ENCODE results near the gene FLT3.
"Not testable (repeated sequence)": the region's sequence is repeated elsewhere in the genome, so short reads cannot be mapped to it uniquely, and the experiment has no call there.

FLT3 gene

GRCh38 chr13:28100150-28101121, at the start of gene FLT3:
TSS of gene FLT3 (minus strand) at chr13:28100576. CDS start at chr13:28100510, 66 bp downstream.
- peak; percentile 89 for DNase-seq

- no peak for DNase-seq
Measured at GRCh38 chr13:28147495-28147894, 47.1 kb upstream of the FLT3 start.

GRCh38 chr13:28145049-28145448, 44.7 kb upstream of the FLT3 start:
- DNase-seq = no peak

- DNase-seq = not testable (repeated sequence)
Measured at GRCh38 chr13:28141542-28141941, 41.2 kb upstream of the FLT3 start.

- DNase-seq = no peak
Measured at GRCh38 chr13:28140433-28141125, 40.2 kb upstream of the FLT3 start.

GRCh38 chr13:28138756-28139470, 38.5 kb upstream of the FLT3 start:
- DNase-seq = peak; percentile 66

GRCh38 chr13:28138012-28138755, 37.8 kb upstream of the FLT3 start, which contains the start of gene PAN3:
TSS of gene PAN3 (plus strand) at chr13:28138545. CDS start at chr13:28138658, 113 bp downstream.
- peak; percentile 90 for DNase-seq

GRCh38 chr13:28137596-28137995, 37.2 kb upstream of the FLT3 start:
- no peak for DNase-seq

- DNase-seq = no peak
Measured at GRCh38 chr13:28136916-28137315, 36.5 kb upstream of the FLT3 start.

GRCh38 chr13:28131646-28132045, 31.3 kb upstream of the FLT3 start:
- DNase-seq = no peak

GRCh38 chr13:28129911-28130693, 29.7 kb upstream of the FLT3 start:
- no peak for DNase-seq

GRCh38 chr13:28128926-28129325, 28.6 kb upstream of the FLT3 start:
- no peak for DNase-seq

- DNase-seq = no peak
Measured at GRCh38 chr13:28128030-28128429, 27.7 kb upstream of the FLT3 start.

GRCh38 chr13:28121224-28121623, 20.8 kb upstream of the FLT3 start:
- DNase-seq = no peak

GRCh38 chr13:28120317-28120716, 19.9 kb upstream of the FLT3 start:
- no peak for DNase-seq

- DNase-seq = no peak
Measured at GRCh38 chr13:28117689-28118377, 17.5 kb upstream of the FLT3 start.

- no peak for DNase-seq
Measured at GRCh38 chr13:28116736-28117135, 16.4 kb upstream of the FLT3 start.

GRCh38 chr13:28110414-28110813, 10.0 kb upstream of the FLT3 start:
- no peak for DNase-seq

GRCh38 chr13:28106976-28107375, 6.6 kb upstream of the FLT3 start:
- DNase-seq = no peak

- not testable (repeated sequence) for DNase-seq
Measured at GRCh38 chr13:28101886-28102285, 1.5 kb upstream of the FLT3 start.

Data from NCI-H526 treated with DMSO at 0.1 percent for 48 hours (cell line).